B cell (primary cell): ENCODE measurements around the gene NAALADL1. TPM values are rescaled to one million over a fixed set of nuclear protein-coding genes. Genes with fewer than 3 reads are reported as not detected.
A peak's percentile ranks its signal among the peaks of the same experiment; 100 is the strongest.

ENCODE experiments used
- ATAC-seq: fragments of 200-7000 bp; cut with Tn5 transposase; one replicate; pipeline ENCODE4 v1.10.0; 2021; ENCODE audit warnings: low read depth, mild to moderate bottlenecking, moderate number of reproducible peaks, moderate library complexity
- CTCF ChIA-PET: fragments of 350-600 bp; sonication (Branson Sonifier 250); formaldehyde crosslinking; loops from one replicate; lab custom pipeline; 2021; ENCODE audit warnings: antibody characterized with exemption, inconsistent platforms; lab: Charles Lee
- POLR2A ChIA-PET: fragments of 350-600 bp; sonication (Branson Sonifier 250); formaldehyde crosslinking; loops from one replicate; lab custom pipeline; 2021; ENCODE audit warnings: antibody characterized with exemption; lab: Charles Lee
- DNase-seq: peaks from one replicate; pipeline ENCODE4 v3.0.0; 2013
- H2AFZ ChIP-seq: 2 replicates; pipeline ENCODE4 v1.6.1; 2012; ENCODE audit warnings: mild to moderate bottlenecking, low read depth, low read length; ENCODE audit not compliant: insufficient read depth, poor library complexity, severe bottlenecking
- H3K27ac ChIP-seq, 2 donors: 1 replicate in 1 of 2; 2 replicates in 1 of 2; pipeline ENCODE4 v1.5.1; 2012 to 2013; ENCODE audit warnings: low read length in 2 of 2, mild to moderate bottlenecking in 2 of 2, moderate library complexity in 1 of 2
- H3K27me3 ChIP-seq, 4 experiments: fragments of 200-600 bp in 1 of 4; sonication (generic) in 1 of 4; replicated peaks in 1 of 4; 1 replicate in 2 of 4; 2 replicates in 2 of 4; pipeline versions ENCODE4 v1.6.1 to v1.7.0; 2013 to 2016; ENCODE audit warnings: low read length in 3 of 4, mild to moderate bottlenecking in 2 of 4, mixed read lengths in 1 of 4, moderate library complexity in 1 of 4; ENCODE audit not compliant: insufficient read depth in 4 of 4, control insufficient read depth in 3 of 4; ENCODE audit errors: control extremely low read depth in 1 of 4
- H3K36me3 ChIP-seq, 2 experiments: replicated peaks in 1 of 2; 1 replicate in 1 of 2; 2 replicates in 1 of 2; pipeline versions ENCODE4 v1.6.1 to v1.7.1; 2013; ENCODE audit warnings: low read length in 1 of 2; ENCODE audit not compliant: insufficient read depth in 2 of 2, control insufficient read depth in 1 of 2; ENCODE audit errors: control extremely low read depth in 1 of 2, extremely low read depth in 1 of 2
- H3K4me1 ChIP-seq, 2 donors: fragments of 200-600 bp in 1 of 2; sonication (generic) in 1 of 2; 1 replicate in 1 of 2; 2 replicates in 1 of 2; pipeline versions ENCODE4 v1.5.1 to v1.6.1; 2013 to 2017; ENCODE audit warnings: low read length in 2 of 2; ENCODE audit not compliant: control insufficient read depth in 2 of 2, insufficient read depth in 2 of 2
- H3K4me2 ChIP-seq: replicated peaks from 2 replicates; pipeline ENCODE3; 2012; ENCODE audit warnings: mild to moderate bottlenecking, low read depth, low read length; ENCODE audit not compliant: poor library complexity, severe bottlenecking
- H3K4me3 ChIP-seq, 5 experiments: fragments of 200-600 bp in 1 of 5; sonication (generic) in 1 of 5; 1 replicate in 3 of 5; 2 replicates in 2 of 5; pipeline versions ENCODE4 v1.5.1 to v1.7.0; 2011 to 2016; ENCODE audit warnings: low read length in 4 of 5, mild to moderate bottlenecking in 4 of 5, low read depth in 2 of 5, control low read depth in 1 of 5, moderate library complexity in 1 of 5; ENCODE audit not compliant: insufficient read depth in 1 of 5; ENCODE audit errors: control extremely low read depth in 1 of 5, extremely low read depth in 1 of 5
- H3K79me2 ChIP-seq: fragments of 200-600 bp; sonication (generic); one replicate; pipeline ENCODE4 v1.6.0; 2016; ENCODE audit warnings: low read length; ENCODE audit not compliant: control insufficient read depth, insufficient read depth
- H3K9ac ChIP-seq: fragments of 200-600 bp; sonication (generic); 2 replicates; pipeline ENCODE4 v1.6.1; 2017; ENCODE audit warnings: mild to moderate bottlenecking, low read length, moderate library complexity
- H3K9me3 ChIP-seq, 3 donors: one replicate each; pipeline versions ENCODE4 v1.6.1 to v1.7.1; 2013; ENCODE audit warnings: low read length in 2 of 3; ENCODE audit not compliant: control insufficient read depth in 2 of 3, insufficient read depth in 1 of 3; ENCODE audit errors: control extremely low read depth in 1 of 3
- H4K20me1 ChIP-seq: 2 replicates; pipeline ENCODE4 v1.6.0; 2012; ENCODE audit warnings: mild to moderate bottlenecking, low read length; ENCODE audit not compliant: insufficient read depth, control insufficient read depth, poor library complexity, severe bottlenecking
- H3K27ac Mint-ChIP-seq: one replicate; pipeline ENCODE4 v1.8.0; 2021; ENCODE audit warnings: mixed read lengths
- H3K27me3 Mint-ChIP-seq: one replicate; pipeline ENCODE4 v1.8.0; 2021; ENCODE audit warnings: mixed read lengths
- H3K4me1 Mint-ChIP-seq: one replicate; pipeline ENCODE4 v1.8.0; 2021; ENCODE audit warnings: mixed read lengths
- H3K4me3 Mint-ChIP-seq: one replicate; pipeline ENCODE4 v1.8.0; 2021; ENCODE audit warnings: mixed read lengths
- H3K9me3 Mint-ChIP-seq: one replicate; pipeline ENCODE4 v1.8.0; 2022; ENCODE audit warnings: mixed read lengths; ENCODE audit not compliant: insufficient read depth
- EZH2 ChIP-seq: IDR thresholded peaks from 2 replicates; pipeline ENCODE4 v1.6.1; 2012; ENCODE audit warnings: borderline replicate concordance, low read depth, mild to moderate bottlenecking, moderate library complexity, low read length; ENCODE audit not compliant: insufficient read depth, poor library complexity, severe bottlenecking
- WGBS: methylation state at CpG from one replicate; pipeline ENCODE4 v1.1.5; 2013; ENCODE audit warnings: missing lambda C conversion rate; ENCODE audit not compliant: insufficient coverage; 5-methylcytosine and 5-hydroxymethylcytosine counted together
- intact Hi-C: fragments of 100-400 bp; cut with micrococcal nuclease; formaldehyde crosslinking; loops from one replicate; pipeline ENCODE4 v1.10.0; 2022
- polyA plus RNA-seq: library from polyadenylated mRNA; depleted of rRNA; stranded (reverse); fragments of >200 nt; gene quantifications from 2 replicates; pipeline ENCODE4 v1.2.3, GENCODE V29; 2012
- total RNA-seq, 2 donors: library from RNA; stranded (reverse); fragments of 120-200 nt in 1 of 2; gene quantifications; 1 replicate in 1 of 2; 2 replicates in 1 of 2; pipeline versions ENCODE4 v1.2.3 to v1.2.4, GENCODE V29; 2013 to 2022
- TF ChIP-seq, protein P1 (sequence below): fragments of 200-600 bp; IDR thresholded peaks from one replicate; pipeline ENCODE4 v1.8.0; 2022; ENCODE audit warnings: antibody characterized with exemption, mild to moderate bottlenecking

NAALADL1 gene
- total and polyA plus RNA-seq, 2 donors (not counting 1 experiment from before 2014, with no cell fraction given): 23.0 to 40.2 TPM

DNA sequence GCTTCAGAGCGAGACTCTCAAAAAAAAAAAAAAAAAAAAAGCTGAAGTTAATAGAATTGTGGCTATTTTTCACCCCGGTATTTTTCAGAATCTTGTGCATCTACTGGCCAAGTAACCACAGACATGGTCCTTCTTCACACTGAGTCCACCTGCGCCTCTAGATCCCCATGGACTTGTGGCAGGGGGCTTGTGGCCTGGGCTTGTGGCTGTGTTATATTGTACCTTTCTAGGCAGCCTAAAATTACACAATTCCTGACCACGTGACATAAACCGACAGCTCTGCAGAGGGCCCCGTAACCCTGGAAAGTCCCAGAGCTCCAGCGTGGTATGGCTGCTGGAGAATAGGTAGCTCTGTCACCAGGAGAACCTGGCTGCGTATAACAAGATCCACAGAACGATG lies 10.9 kb upstream of the NAALADL1 start:
- Mint-ChIP-seq H3K9me3 (no peaks in the 10 kb centered on the region), H3K27me3 (no peaks in the 10 kb centered on the region), H3K4me1 (peaks cover 4% of the 10 kb centered on the region), H3K4me3 (no peak overlapping the region), H3K27ac (peak overlapping the region; percentile 32)
- no peak overlapping the region for H3K4me3 ChIP-seq
- no peak for TF ChIP-seq EZH2
- TF ChIP-seq, protein P1, sequence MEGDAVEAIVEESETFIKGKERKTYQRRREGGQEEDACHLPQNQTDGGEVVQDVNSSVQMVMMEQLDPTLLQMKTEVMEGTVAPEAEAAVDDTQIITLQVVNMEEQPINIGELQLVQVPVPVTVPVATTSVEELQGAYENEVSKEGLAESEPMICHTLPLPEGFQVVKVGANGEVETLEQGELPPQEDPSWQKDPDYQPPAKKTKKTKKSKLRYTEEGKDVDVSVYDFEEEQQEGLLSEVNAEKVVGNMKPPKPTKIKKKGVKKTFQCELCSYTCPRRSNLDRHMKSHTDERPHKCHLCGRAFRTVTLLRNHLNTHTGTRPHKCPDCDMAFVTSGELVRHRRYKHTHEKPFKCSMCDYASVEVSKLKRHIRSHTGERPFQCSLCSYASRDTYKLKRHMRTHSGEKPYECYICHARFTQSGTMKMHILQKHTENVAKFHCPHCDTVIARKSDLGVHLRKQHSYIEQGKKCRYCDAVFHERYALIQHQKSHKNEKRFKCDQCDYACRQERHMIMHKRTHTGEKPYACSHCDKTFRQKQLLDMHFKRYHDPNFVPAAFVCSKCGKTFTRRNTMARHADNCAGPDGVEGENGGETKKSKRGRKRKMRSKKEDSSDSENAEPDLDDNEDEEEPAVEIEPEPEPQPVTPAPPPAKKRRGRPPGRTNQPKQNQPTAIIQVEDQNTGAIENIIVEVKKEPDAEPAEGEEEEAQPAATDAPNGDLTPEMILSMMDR: no peak
- no peaks in the 10 kb centered on the region for H3K9me3 ChIP-seq
- ATAC-seq (no peak), DNase-seq (no peak)
- no peaks in the 10 kb centered on the region for H4K20me1 ChIP-seq
- H3K79me2 ChIP-seq: no peaks in the 10 kb centered on the region
- CTCF ChIA-PET: no interaction called here
- 32% methylated on average over 3 of the region's 9 CpGs for WGBS
- peaks cover 0 to 11% of the 10 kb centered on the region in 2 donors for H3K4me1 ChIP-seq
- no peak overlapping the region for H3K9ac ChIP-seq
- no peaks in the 10 kb centered on the region for H3K36me3 ChIP-seq
- H3K27ac ChIP-seq: no peak overlapping the region
- intact Hi-C loops: no loop called here
- POLR2A ChIA-PET: no interaction called here
- H2AFZ ChIP-seq: no peak overlapping the region
- H3K27me3 ChIP-seq: no peaks in the 10 kb centered on the region
- no peak overlapping the region for H3K4me2 ChIP-seq

DNA sequence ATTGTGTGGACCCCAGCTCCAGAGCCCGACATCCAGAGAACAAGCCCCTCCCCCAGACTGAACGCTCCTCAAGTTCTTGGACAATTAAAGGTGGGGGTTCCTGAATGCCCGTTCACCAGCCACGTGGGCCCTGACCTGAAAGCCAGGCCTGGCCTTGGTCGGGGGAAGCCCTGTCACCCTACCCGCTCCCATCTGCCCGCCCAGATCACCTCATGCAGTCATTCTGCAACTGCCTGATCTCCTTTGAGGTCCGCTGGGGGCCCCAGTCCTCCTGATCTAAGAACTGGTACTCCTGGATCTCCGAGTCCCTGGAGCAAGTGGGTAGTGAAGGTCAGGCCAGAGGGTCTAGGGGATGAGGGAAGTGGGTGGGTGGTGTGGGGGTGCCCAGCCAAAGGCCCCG lies 9.1 kb upstream of the NAALADL1 start:
- CTCF ChIA-PET: no interaction called here
- H3K4me2 ChIP-seq: no peak overlapping the region
- no peaks in the 10 kb centered on the region for H4K20me1 ChIP-seq
- no peak overlapping the region for H3K9ac ChIP-seq
- ATAC-seq (no peak), DNase-seq (no peak)
- H3K9me3 ChIP-seq: no peaks in the 10 kb centered on the region
- intact Hi-C loops: no loop called here
- no peak overlapping the region for H3K27ac ChIP-seq
- no peak overlapping the region for H3K4me3 ChIP-seq
- POLR2A ChIA-PET: no interaction called here
- H3K27me3 ChIP-seq: no peaks in the 10 kb centered on the region
- no peak for TF ChIP-seq EZH2
- TF ChIP-seq, protein P1: no peak
- H3K27me3 Mint-ChIP-seq: no peaks in the 10 kb centered on the region
- no peaks in the 10 kb centered on the region for H3K9me3 Mint-ChIP-seq
- H2AFZ ChIP-seq: no peak overlapping the region
- 78% methylated on average over 6 of the region's 10 CpGs for WGBS
- H3K4me1 Mint-ChIP-seq: peaks cover 4% of the 10 kb centered on the region
- H3K27ac Mint-ChIP-seq: no peak overlapping the region
- no peak overlapping the region for H3K4me3 Mint-ChIP-seq
- no peaks in the 10 kb centered on the region for H3K36me3 ChIP-seq
- no peaks in the 10 kb centered on the region for H3K79me2 ChIP-seq
- H3K4me1 ChIP-seq: peaks cover 0 to 10% of the 10 kb centered on the region in 2 donors
